ENCODE data around the gene CNTNAP4. TPM values are rescaled to one million over a fixed set of nuclear protein-coding genes. Genes with fewer than 3 reads are reported as not detected.

CNTNAP4 gene
- total RNA-seq, 1 experiment from 2014 or later, result not detected

DNA sequence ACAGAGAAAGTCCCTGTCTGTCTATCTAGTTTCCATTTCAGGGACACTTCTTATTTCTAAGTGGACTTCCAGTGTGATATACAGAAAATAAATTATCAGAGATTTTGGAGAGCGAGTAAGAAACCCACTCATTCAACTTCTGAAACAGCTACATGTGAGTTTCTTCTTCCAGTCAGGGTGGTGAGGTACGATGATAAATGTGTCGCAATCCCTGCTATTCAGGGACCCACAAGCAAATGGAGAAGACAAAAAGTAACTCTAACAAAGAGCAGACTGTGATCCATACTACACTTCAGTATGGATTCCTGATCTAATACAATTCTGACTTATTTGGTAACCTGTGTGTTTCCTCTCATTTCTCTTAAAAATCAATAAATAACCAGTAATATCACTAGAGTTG, 16.8 kb downstream of the CNTNAP4 start:
- no peak for DNase-seq (ENCODE audit: low read depth, low spot score)
- intact Hi-C loops (cut with micrococcal nuclease), result no loop called here
- ChIA-PET RAD21 (ENCODE audit: low non-redundant PET in 1 of 2, low total read pairs in 2 of 2, uncharacterized antibody in 2 of 2, unreplicated experiment in 2 of 2) (no interaction called here), POLR2A (no interaction called here), CTCF (no interaction called here)
- no peak overlapping the region for H2AFZ ChIP-seq (ENCODE audit: low read depth, low read length, poor library complexity, severe bottlenecking)
- peaks cover 0 to 3% of the 10 kb centered on the region in 2 experiments; a peak in 1 of 4 replicates for H3K9me3 ChIP-seq (ENCODE audit: control insufficient read depth in 1 of 2, insufficient read depth in 1 of 2, low read depth in 1 of 2, low read length in 2 of 2)
- H3K9ac ChIP-seq (ENCODE audit: low read length), result no peak overlapping the region
- H4K20me1 ChIP-seq (ENCODE audit: insufficient read depth), result no peaks in the 10 kb centered on the region
- H3K4me1 ChIP-seq (ENCODE audit: control insufficient read depth in 1 of 2, insufficient read depth in 2 of 2, low read length in 2 of 2), result no peaks in the 10 kb centered on the region
- BruUV-seq (replicated peaks), result no TSS peak
- H3K27ac ChIP-seq (ENCODE audit: low read depth, low read length), result no peak overlapping the region
- no peak overlapping the region for H3K4me2 ChIP-seq (ENCODE audit: low read length)
- no peak for ATAC-seq
- no peaks in the 10 kb centered on the region for H3K27me3 ChIP-seq (ENCODE audit: insufficient read depth, low read length)
- TF ChIP-seq CEBPB (IDR thresholded peaks at IDR 0.05; ENCODE audit: low read depth), result no peak
- TF ChIP-seq FOSL1 (IDR thresholded peaks at IDR 0.05; ENCODE audit: low read depth), result no peak
- TF ChIP-seq SP1 (IDR thresholded peaks at IDR 0.05; ENCODE audit: low read depth), result no peak
- TF ChIP-seq POLR2AphosphoS5 (IDR thresholded peaks at IDR 0.05; ENCODE audit: low read depth, low read length), result no peak
- no peak for TF ChIP-seq EZH2 (IDR thresholded peaks at IDR 0.05)
- TF ChIP-seq SIN3A (IDR thresholded peaks at IDR 0.05; ENCODE audit: low read depth), result no peak
- no peak for TF ChIP-seq POLR2A (IDR thresholded peaks at IDR 0.05; ENCODE audit: borderline replicate concordance, extremely low read depth, insufficient read depth, insufficient read length)
- no peak for TF ChIP-seq TCF7L2 (IDR thresholded peaks at IDR 0.05; ENCODE audit: borderline replicate concordance, extremely low read depth, insufficient read depth, insufficient read length)
- no peak for TF ChIP-seq ZNF274 (IDR thresholded peaks at IDR 0.05; ENCODE audit: low read depth, low read length)
- no peak for TF ChIP-seq SRF (IDR thresholded peaks at IDR 0.05; ENCODE audit: low read depth)
- TF ChIP-seq, protein P1, sequence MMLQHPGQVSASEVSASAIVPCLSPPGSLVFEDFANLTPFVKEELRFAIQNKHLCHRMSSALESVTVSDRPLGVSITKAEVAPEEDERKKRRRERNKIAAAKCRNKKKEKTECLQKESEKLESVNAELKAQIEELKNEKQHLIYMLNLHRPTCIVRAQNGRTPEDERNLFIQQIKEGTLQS (IDR thresholded peaks at IDR 0.05), result no peak
- TF ChIP-seq, protein P2, sequence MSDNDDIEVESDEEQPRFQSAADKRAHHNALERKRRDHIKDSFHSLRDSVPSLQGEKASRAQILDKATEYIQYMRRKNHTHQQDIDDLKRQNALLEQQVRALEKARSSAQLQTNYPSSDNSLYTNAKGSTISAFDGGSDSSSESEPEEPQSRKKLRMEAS (IDR thresholded peaks at IDR 0.05), result no peak
- no peak for TF ChIP-seq EZH2phosphoT487 (IDR thresholded peaks at IDR 0.05; ENCODE audit: borderline replicate concordance)
- TF ChIP-seq, protein P3, sequence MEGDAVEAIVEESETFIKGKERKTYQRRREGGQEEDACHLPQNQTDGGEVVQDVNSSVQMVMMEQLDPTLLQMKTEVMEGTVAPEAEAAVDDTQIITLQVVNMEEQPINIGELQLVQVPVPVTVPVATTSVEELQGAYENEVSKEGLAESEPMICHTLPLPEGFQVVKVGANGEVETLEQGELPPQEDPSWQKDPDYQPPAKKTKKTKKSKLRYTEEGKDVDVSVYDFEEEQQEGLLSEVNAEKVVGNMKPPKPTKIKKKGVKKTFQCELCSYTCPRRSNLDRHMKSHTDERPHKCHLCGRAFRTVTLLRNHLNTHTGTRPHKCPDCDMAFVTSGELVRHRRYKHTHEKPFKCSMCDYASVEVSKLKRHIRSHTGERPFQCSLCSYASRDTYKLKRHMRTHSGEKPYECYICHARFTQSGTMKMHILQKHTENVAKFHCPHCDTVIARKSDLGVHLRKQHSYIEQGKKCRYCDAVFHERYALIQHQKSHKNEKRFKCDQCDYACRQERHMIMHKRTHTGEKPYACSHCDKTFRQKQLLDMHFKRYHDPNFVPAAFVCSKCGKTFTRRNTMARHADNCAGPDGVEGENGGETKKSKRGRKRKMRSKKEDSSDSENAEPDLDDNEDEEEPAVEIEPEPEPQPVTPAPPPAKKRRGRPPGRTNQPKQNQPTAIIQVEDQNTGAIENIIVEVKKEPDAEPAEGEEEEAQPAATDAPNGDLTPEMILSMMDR (IDR thresholded peaks at IDR 0.05 in 2 of 3, conservative IDR thresholded peaks at IDR 0.05 in 1 of 3; ENCODE audit: borderline replicate concordance in 1 of 3, insufficient read depth in 1 of 3, low read depth in 2 of 3, low read length in 2 of 3), result no peak
- TF ChIP-seq, protein P4, sequence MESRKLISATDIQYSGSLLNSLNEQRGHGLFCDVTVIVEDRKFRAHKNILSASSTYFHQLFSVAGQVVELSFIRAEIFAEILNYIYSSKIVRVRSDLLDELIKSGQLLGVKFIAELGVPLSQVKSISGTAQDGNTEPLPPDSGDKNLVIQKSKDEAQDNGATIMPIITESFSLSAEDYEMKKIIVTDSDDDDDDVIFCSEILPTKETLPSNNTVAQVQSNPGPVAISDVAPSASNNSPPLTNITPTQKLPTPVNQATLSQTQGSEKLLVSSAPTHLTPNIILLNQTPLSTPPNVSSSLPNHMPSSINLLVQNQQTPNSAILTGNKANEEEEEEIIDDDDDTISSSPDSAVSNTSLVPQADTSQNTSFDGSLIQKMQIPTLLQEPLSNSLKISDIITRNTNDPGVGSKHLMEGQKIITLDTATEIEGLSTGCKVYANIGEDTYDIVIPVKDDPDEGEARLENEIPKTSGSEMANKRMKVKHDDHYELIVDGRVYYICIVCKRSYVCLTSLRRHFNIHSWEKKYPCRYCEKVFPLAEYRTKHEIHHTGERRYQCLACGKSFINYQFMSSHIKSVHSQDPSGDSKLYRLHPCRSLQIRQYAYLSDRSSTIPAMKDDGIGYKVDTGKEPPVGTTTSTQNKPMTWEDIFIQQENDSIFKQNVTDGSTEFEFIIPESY (IDR thresholded peaks at IDR 0.05; ENCODE audit: extremely low read depth, insufficient replicate concordance, low read length), result no peak
- no peaks in the 10 kb centered on the region for H3K9me2 ChIP-seq (ENCODE audit: insufficient read depth)
- no peaks in the 10 kb centered on the region for H3K36me3 ChIP-seq (ENCODE audit: control insufficient read depth in 1 of 2, insufficient read depth in 2 of 2, low read length in 2 of 2)
- no peaks in the 10 kb centered on the region for H3K79me2 ChIP-seq (ENCODE audit: insufficient read depth, low read length)
- H3K4me3 ChIP-seq (replicated peaks in 1 of 2; ENCODE audit: low read depth in 1 of 2, low read length in 2 of 2), result no peak overlapping the region

Measured in HCT116 (cell line).